ENCODE data around the gene ZFYVE19.

DNA sequence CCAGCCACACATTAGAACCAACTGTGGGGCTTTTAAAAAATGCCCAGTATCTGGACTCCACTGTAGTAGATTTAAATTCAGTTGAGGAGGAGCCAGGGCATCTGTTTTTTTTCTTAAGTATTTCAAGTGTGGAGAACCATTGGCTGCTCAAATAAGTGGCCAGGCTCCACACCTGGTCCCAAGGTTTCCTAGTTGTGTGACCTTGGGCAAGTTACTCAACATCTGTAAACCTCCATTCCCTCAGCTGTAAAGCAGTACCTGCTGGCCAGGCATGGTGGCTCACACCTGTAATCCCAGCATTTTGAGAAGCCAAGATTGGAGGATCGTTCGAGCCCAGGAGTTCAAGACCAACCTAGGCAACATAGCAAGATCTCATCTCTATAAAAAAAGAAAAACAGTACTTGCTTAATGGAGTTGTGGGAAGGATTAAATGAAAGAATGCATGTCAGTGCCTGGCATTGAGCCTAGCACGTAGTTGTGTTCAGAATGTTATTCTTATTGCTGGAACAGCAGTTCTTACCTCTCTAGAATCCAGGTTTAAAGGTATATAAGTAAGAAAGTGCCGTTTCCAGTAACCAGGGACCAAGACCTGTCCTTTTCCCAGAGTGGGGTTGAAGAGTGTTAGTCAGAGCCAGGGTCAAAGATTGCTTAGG lies 19.7 kb downstream of the ZFYVE19 start:
- TF ChIP-seq, protein P1, sequence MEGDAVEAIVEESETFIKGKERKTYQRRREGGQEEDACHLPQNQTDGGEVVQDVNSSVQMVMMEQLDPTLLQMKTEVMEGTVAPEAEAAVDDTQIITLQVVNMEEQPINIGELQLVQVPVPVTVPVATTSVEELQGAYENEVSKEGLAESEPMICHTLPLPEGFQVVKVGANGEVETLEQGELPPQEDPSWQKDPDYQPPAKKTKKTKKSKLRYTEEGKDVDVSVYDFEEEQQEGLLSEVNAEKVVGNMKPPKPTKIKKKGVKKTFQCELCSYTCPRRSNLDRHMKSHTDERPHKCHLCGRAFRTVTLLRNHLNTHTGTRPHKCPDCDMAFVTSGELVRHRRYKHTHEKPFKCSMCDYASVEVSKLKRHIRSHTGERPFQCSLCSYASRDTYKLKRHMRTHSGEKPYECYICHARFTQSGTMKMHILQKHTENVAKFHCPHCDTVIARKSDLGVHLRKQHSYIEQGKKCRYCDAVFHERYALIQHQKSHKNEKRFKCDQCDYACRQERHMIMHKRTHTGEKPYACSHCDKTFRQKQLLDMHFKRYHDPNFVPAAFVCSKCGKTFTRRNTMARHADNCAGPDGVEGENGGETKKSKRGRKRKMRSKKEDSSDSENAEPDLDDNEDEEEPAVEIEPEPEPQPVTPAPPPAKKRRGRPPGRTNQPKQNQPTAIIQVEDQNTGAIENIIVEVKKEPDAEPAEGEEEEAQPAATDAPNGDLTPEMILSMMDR (IDR thresholded peaks at IDR 0.05), result no peak
- TF ChIP-seq POLR2A (IDR thresholded peaks at IDR 0.05), result no peak
